Endothelial cell of umbilical vein (primary cell): ENCODE data around the gene POU6F1.

Experiments
- EZH2 ChIP-seq: IDR thresholded peaks from 2 replicates; pipeline ENCODE4 v1.6.1; 2012; ENCODE audit warnings: borderline replicate concordance, low read depth, mild to moderate bottlenecking, moderate library complexity, low read length, inconsistent platforms; ENCODE audit not compliant: severe bottlenecking
- FOS ChIP-seq: IDR thresholded peaks from 2 replicates; pipeline ENCODE4 v1.6.1; 2011; ENCODE audit warnings: mild to moderate bottlenecking, low read length, moderate library complexity, borderline replicate concordance; ENCODE audit not compliant: insufficient read depth
- JUN ChIP-seq: IDR thresholded peaks from 2 replicates; pipeline ENCODE4 v1.6.1; 2011; ENCODE audit warnings: borderline replicate concordance, low read depth; ENCODE audit not compliant: insufficient read length, insufficient read depth
- MAX ChIP-seq: IDR thresholded peaks from 2 replicates; pipeline ENCODE4 v1.6.1; 2011; ENCODE audit not compliant: insufficient read depth, insufficient read length
- MYC ChIP-seq: IDR thresholded peaks from one replicate; pipeline ENCODE4 v1.6.1; 2011; ENCODE audit warnings: mild to moderate bottlenecking, low read depth, low read length
- POLR2A ChIP-seq: IDR thresholded peaks from 2 replicates; pipeline ENCODE4 v1.6.1; 2012; ENCODE audit warnings: low read depth, mild to moderate bottlenecking, control low read depth, low read length
- POLR2AphosphoS5 ChIP-seq: IDR thresholded peaks from 2 replicates; pipeline ENCODE4 v1.6.1; 2012; ENCODE audit warnings: low read depth, mild to moderate bottlenecking, control low read depth, low read length, moderate library complexity; ENCODE audit not compliant: insufficient read depth
- TF ChIP-seq, protein P1 (sequence below), 2 donors: IDR thresholded peaks; 1 replicate in 1 of 2; 2 replicates in 1 of 2; pipeline ENCODE4 v1.5.1; 2011; ENCODE audit warnings: low read length in 2 of 2, mild to moderate bottlenecking in 2 of 2, moderate library complexity in 2 of 2, control low read depth in 1 of 2, inconsistent platforms in 1 of 2, low read depth in 1 of 2; ENCODE audit not compliant: insufficient read depth in 1 of 2; ENCODE audit errors: extremely low read depth in 1 of 2

DNA sequence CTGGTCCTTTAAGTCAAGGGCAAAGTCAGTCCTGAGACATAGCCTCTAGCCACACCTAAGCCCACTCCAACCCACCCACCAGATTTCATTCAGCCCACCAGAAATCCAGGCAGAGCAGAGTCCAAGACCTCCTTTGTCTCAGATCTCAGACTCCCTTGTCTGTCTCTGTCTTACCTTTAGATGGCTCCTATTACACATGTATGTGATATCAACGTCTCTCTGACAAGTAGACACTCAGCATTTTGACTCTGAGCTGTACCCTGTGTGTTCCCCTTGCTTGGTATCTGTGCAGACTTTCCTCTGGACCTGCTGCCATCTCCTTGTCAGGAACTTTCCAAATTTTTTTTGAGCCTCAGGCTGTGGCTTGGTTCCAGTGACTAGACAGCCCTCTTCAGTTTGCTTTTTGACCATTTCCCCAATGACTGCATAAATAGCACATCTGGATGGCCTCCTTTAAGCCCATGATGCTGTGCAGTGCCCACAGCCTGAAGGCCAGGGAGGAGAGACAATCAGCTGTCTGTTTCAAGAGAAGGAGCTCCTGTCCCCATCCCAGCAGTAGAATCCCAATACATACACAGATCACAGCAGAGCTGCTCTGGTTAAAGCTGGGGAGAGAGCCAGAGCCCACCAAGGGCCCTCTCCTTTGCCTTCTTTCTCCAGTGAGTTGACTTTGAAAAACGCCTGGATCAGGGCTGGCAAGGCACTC lies 7.0 kb downstream of the POU6F1 start:
- TF ChIP-seq, protein P1, sequence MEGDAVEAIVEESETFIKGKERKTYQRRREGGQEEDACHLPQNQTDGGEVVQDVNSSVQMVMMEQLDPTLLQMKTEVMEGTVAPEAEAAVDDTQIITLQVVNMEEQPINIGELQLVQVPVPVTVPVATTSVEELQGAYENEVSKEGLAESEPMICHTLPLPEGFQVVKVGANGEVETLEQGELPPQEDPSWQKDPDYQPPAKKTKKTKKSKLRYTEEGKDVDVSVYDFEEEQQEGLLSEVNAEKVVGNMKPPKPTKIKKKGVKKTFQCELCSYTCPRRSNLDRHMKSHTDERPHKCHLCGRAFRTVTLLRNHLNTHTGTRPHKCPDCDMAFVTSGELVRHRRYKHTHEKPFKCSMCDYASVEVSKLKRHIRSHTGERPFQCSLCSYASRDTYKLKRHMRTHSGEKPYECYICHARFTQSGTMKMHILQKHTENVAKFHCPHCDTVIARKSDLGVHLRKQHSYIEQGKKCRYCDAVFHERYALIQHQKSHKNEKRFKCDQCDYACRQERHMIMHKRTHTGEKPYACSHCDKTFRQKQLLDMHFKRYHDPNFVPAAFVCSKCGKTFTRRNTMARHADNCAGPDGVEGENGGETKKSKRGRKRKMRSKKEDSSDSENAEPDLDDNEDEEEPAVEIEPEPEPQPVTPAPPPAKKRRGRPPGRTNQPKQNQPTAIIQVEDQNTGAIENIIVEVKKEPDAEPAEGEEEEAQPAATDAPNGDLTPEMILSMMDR (IDR thresholded peaks at IDR 0.05; ENCODE audit: extremely low read depth in 1 of 2, insufficient read depth in 1 of 2, low read depth in 1 of 2, low read length in 2 of 2): no peak
- TF ChIP-seq EZH2 (no peak), JUN (no peak), POLR2AphosphoS5 (no peak), POLR2A (no peak), MAX (no peak), FOS (no peak), MYC (no peak)
